Measurements from ENCODE around the gene DPYSL4.

DNA sequence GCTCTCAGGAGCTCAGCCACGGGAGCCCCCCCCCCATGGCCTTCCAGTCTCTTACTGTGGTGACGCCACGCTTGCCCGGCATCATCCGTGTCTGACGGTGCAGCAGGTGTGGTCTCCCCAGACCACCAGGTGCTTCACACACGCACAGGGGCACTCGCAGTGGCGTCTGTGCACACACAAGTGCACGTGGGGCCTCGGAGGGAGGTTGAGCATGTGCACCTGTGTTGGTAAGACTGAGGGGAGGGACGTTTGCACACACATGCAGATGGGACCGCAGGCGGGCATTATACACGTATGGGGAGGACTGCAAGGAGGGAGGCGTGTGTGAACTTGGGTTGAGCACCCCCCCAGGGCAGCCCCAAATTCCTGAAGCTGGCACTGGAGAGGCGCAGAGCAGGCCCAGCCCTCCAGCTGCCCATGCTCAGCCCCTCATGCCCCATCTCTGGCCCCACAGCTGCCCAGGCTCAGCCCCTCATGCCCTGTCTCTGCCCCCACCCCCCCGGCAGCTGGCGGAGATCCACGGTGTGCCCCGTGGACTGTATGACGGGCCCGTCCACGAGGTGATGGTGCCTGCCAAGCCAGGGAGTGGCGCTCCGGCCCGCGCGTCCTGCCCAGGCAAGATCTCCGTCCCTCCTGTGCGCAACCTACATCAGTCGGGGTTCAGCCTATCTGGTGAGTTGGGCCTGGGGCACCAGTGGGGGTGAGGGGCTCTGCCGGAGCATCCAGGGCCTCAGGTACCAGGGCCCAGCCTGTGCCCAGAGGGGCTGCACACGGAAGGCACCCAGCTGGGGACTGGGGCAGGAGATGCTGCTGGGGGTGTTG, 16.7 kb downstream of the DPYSL4 start:
- TF ChIP-seq, protein P1, sequence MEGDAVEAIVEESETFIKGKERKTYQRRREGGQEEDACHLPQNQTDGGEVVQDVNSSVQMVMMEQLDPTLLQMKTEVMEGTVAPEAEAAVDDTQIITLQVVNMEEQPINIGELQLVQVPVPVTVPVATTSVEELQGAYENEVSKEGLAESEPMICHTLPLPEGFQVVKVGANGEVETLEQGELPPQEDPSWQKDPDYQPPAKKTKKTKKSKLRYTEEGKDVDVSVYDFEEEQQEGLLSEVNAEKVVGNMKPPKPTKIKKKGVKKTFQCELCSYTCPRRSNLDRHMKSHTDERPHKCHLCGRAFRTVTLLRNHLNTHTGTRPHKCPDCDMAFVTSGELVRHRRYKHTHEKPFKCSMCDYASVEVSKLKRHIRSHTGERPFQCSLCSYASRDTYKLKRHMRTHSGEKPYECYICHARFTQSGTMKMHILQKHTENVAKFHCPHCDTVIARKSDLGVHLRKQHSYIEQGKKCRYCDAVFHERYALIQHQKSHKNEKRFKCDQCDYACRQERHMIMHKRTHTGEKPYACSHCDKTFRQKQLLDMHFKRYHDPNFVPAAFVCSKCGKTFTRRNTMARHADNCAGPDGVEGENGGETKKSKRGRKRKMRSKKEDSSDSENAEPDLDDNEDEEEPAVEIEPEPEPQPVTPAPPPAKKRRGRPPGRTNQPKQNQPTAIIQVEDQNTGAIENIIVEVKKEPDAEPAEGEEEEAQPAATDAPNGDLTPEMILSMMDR (IDR thresholded peaks at IDR 0.05; ENCODE audit: low read length) = no peak
- no peak for TF ChIP-seq EZH2 (IDR thresholded peaks at IDR 0.05; ENCODE audit: borderline replicate concordance, low read length)

Measured in OCI-LY1 (cell line).